Measurements from ENCODE around the gene ABHD2.

ABHD2 gene

DNA sequence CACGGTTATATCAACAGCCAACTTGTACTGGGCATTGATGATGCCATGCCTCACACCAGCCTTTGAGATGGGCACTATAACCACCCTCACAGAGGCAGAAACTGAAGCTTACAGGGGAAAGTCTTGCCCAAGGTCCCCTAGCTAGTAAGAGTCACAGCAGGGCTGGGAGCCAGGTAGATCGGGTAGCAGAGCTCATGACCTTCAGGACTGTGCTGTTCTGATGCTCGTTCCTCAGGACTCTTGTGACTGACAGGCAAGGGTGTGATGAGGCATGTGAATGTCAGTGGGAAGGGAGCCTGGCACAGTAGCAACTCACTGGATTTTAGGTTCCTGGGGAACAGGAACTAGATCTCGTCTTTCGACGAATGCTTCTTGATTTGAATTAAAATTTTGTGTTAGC lies 67.4 kb downstream of the ABHD2 start:
- TF ChIP-seq, protein P1, sequence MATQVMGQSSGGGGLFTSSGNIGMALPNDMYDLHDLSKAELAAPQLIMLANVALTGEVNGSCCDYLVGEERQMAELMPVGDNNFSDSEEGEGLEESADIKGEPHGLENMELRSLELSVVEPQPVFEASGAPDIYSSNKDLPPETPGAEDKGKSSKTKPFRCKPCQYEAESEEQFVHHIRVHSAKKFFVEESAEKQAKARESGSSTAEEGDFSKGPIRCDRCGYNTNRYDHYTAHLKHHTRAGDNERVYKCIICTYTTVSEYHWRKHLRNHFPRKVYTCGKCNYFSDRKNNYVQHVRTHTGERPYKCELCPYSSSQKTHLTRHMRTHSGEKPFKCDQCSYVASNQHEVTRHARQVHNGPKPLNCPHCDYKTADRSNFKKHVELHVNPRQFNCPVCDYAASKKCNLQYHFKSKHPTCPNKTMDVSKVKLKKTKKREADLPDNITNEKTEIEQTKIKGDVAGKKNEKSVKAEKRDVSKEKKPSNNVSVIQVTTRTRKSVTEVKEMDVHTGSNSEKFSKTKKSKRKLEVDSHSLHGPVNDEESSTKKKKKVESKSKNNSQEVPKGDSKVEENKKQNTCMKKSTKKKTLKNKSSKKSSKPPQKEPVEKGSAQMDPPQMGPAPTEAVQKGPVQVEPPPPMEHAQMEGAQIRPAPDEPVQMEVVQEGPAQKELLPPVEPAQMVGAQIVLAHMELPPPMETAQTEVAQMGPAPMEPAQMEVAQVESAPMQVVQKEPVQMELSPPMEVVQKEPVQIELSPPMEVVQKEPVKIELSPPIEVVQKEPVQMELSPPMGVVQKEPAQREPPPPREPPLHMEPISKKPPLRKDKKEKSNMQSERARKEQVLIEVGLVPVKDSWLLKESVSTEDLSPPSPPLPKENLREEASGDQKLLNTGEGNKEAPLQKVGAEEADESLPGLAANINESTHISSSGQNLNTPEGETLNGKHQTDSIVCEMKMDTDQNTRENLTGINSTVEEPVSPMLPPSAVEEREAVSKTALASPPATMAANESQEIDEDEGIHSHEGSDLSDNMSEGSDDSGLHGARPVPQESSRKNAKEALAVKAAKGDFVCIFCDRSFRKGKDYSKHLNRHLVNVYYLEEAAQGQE (IDR thresholded peaks at IDR 0.05; ENCODE audit: insufficient read depth in 1 of 2, low read depth in 2 of 2, low read length in 2 of 2) = no peak
- TF ChIP-seq SIN3A (IDR thresholded peaks at IDR 0.05; ENCODE audit: borderline replicate concordance, insufficient read depth, low read length) = no peak
- no peak for TF ChIP-seq POLR2AphosphoS5 (IDR thresholded peaks at IDR 0.05; ENCODE audit: low read depth, low read length)
- TF ChIP-seq TAF1 (IDR thresholded peaks at IDR 0.05; ENCODE audit: borderline replicate concordance, insufficient read depth, low read length) = no peak
- no peak for TF ChIP-seq FOXP2 (optimal IDR thresholded peaks at IDR 0.05; ENCODE audit: borderline replicate concordance, extremely low read depth, extremely low read length, insufficient read depth)

DNA sequence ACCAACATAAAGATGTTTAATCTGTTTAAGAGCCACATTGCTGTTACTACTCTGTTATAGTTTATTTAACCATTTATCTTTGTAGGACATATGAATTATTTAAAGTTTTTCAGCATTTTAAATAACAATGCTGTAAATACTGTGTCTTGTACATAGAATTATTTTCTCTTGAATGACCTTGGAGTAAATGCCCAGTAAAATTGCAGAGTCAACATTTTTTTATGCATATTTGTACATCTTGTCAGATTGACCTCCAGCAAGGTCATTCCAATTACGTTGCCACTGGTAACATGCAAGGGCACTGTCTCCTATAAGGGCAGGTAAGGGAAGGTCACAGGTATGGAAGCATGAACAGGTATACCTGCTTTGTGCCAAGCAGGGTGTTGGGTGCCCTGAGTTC lies 68.8 kb downstream of the ABHD2 start:
- no peak for TF ChIP-seq POLR2AphosphoS5 (IDR thresholded peaks at IDR 0.05; ENCODE audit: low read depth, low read length)
- no peak for TF ChIP-seq SIN3A (IDR thresholded peaks at IDR 0.05; ENCODE audit: borderline replicate concordance, insufficient read depth, low read length)
- TF ChIP-seq, protein P1 (IDR thresholded peaks at IDR 0.05; ENCODE audit: insufficient read depth in 1 of 2, low read depth in 2 of 2, low read length in 2 of 2) = no peak
- no peak for TF ChIP-seq FOXP2 (optimal IDR thresholded peaks at IDR 0.05; ENCODE audit: borderline replicate concordance, extremely low read depth, extremely low read length, insufficient read depth)
- TF ChIP-seq TAF1 (IDR thresholded peaks at IDR 0.05; ENCODE audit: borderline replicate concordance, insufficient read depth, low read length) = no peak

DNA sequence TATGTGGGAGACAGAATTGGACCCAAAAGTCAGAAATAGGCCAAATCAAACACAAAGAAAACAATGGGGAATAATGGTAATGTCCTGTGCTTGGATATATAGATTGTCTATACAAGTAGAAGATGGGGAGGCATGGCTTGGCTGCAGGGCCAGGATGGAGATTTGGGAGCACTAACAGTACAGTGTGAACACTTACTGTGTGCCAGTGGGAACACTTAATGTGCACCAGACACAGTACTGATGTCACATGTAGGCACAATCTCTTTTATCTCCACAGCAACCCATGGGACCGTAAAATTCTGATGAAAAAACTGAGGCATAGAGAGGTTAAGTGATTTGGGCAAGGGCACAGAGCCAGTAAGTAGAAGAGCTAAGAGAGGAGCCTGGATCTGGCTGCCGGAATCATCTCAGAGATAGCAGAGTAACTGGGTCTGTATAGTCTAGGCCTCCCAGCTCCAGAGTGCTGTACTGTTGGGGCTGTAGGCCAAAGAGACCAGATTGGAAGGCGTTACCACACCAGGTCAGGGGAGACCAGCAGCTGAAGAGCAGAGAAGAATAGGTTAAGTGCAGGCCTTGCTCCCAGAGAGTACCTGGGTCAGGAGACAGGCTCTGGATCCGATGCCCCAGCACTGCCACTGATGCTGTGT lies 69.8 kb downstream of the ABHD2 start:
- TF ChIP-seq POLR2AphosphoS5 (IDR thresholded peaks at IDR 0.05; ENCODE audit: low read depth, low read length) = no peak
- no peak for TF ChIP-seq TAF1 (IDR thresholded peaks at IDR 0.05; ENCODE audit: borderline replicate concordance, insufficient read depth, low read length)
- TF ChIP-seq FOXP2 (optimal IDR thresholded peaks at IDR 0.05; ENCODE audit: borderline replicate concordance, extremely low read depth, extremely low read length, insufficient read depth) = no peak
- TF ChIP-seq, protein P1 (IDR thresholded peaks at IDR 0.05; ENCODE audit: insufficient read depth in 1 of 2, low read depth in 2 of 2, low read length in 2 of 2) = no peak
- no peak for TF ChIP-seq SIN3A (IDR thresholded peaks at IDR 0.05; ENCODE audit: borderline replicate concordance, insufficient read depth, low read length)

DNA sequence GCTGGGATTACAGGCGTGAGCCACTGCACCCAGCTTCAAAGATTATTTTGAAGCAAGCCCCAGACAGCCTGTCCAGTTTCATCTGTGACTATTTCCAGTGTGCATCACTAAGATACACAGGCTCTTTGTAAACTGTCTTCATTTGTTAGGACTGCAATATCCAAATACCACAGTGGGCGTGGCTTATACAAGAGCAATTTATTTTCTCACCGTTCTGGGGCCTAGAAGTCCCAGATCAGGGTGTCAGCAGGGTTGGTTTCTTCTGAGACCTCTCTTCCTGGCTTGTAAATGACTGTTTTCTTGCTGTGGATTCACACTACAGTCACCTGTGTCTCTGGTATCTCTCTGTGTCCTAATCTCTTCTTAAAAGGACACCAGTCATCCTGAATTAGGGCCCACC lies 73.4 kb downstream of the ABHD2 start:
- no peak for TF ChIP-seq POLR2AphosphoS5 (IDR thresholded peaks at IDR 0.05; ENCODE audit: low read depth, low read length)
- TF ChIP-seq, protein P1 (IDR thresholded peaks at IDR 0.05; ENCODE audit: insufficient read depth in 1 of 2, low read depth in 2 of 2, low read length in 2 of 2) = no peak
- TF ChIP-seq TAF1 (IDR thresholded peaks at IDR 0.05; ENCODE audit: borderline replicate concordance, insufficient read depth, low read length) = no peak
- TF ChIP-seq FOXP2 (optimal IDR thresholded peaks at IDR 0.05; ENCODE audit: borderline replicate concordance, extremely low read depth, extremely low read length, insufficient read depth) = no peak
